Smooth muscle cell (in vitro differentiated cells): ENCODE results near the gene CCDC154. TPM values are rescaled to one million over a fixed set of nuclear protein-coding genes. Genes with fewer than 3 reads are reported as not detected.

Experiments used
- DNase-seq: peaks from one replicate; lab custom pipeline; 2025; ENCODE audit not compliant: unreplicated experiment; lab: John Stamatoyannopoulos, UW
- H2AFZ ChIP-seq: fragments of 200-600 bp; sonication (generic); 2 replicates; pipeline ENCODE4 v1.6.0; 2016; ENCODE audit warnings: antibody characterized with exemption, low read depth, mild to moderate bottlenecking
- H3F3A ChIP-seq: fragments of 200-600 bp; sonication (generic); 2 replicates; pipeline ENCODE4 v1.6.0; 2017; ENCODE audit warnings: antibody characterized with exemption, low read depth
- H3K27ac ChIP-seq: fragments of 200-600 bp; sonication (generic); 2 replicates; pipeline ENCODE4 v1.5.1; 2016; ENCODE audit warnings: low read depth, mild to moderate bottlenecking
- H3K27me3 ChIP-seq: fragments of 200-600 bp; sonication (generic); 2 replicates; pipeline ENCODE4 v1.6.1; 2016; ENCODE audit warnings: low read depth, mild to moderate bottlenecking
- H3K36me3 ChIP-seq: fragments of 200-600 bp; sonication (generic); 2 replicates; pipeline ENCODE4 v1.5.1; 2016; ENCODE audit warnings: low read depth
- H3K4me1 ChIP-seq: fragments of 200-600 bp; sonication (generic); 2 replicates; pipeline ENCODE4 v1.5.1; 2016; ENCODE audit warnings: low read depth
- H3K4me2 ChIP-seq: fragments of 200-600 bp; sonication (generic); 2 replicates; pipeline ENCODE4 v1.6.0; 2016; ENCODE audit warnings: mild to moderate bottlenecking
- H3K4me3 ChIP-seq: fragments of 200-600 bp; sonication (generic); 2 replicates; pipeline ENCODE4 v1.5.1; 2016; ENCODE audit warnings: mild to moderate bottlenecking
- H3K79me2 ChIP-seq: fragments of 200-600 bp; sonication (generic); 2 replicates; pipeline ENCODE4 v1.6.0; 2016; ENCODE audit warnings: low read depth, mild to moderate bottlenecking
- H3K9ac ChIP-seq: fragments of 200-600 bp; sonication (generic); 2 replicates; pipeline ENCODE4 v1.6.0; 2016; ENCODE audit warnings: low read depth
- H3K9me3 ChIP-seq: fragments of 200-600 bp; sonication (generic); replicated peaks from 2 replicates; pipeline ENCODE4 v1.5.1; 2016; ENCODE audit warnings: low read depth
- H4K20me1 ChIP-seq: fragments of 200-600 bp; sonication (generic); 2 replicates; pipeline ENCODE4 v1.6.0; 2016; ENCODE audit warnings: low read depth
- whole genome bisulfite sequencing: methylation state at CpG from one replicate; pipeline ENCODE4 v1.1.7; 2016; ENCODE audit warnings: low lambda C conversion rate; 5-methylcytosine and 5-hydroxymethylcytosine counted together
- polyA plus RNA-seq: library from polyadenylated mRNA; unstranded; fragments of >200 nt; fragmentation: Nextera tagmentation; extraction: Ambion mirVana; gene quantifications from 2 replicates; pipeline ENCODE4 v1.2.1, GENCODE V29; 2016
- total RNA-seq: library from RNA; depleted of rRNA; stranded (reverse); fragments of >200 nt; gene quantifications from 2 replicates; pipeline ENCODE4 v1.2.3, GENCODE V29; 2014
- TF ChIP-seq, protein P1 (sequence below): fragments of 200-600 bp; sonication (generic); IDR thresholded peaks from 2 replicates; pipeline ENCODE4 v1.5.1; 2017; ENCODE audit warnings: borderline replicate concordance, mild to moderate bottlenecking, antibody characterized with exemption; ENCODE audit not compliant: insufficient read depth, poor library complexity, severe bottlenecking

Gene CCDC154
- total and polyA plus RNA-seq, 2 experiments from 2014 or later, result 0.24 TPM; not detected in 1

DNA sequence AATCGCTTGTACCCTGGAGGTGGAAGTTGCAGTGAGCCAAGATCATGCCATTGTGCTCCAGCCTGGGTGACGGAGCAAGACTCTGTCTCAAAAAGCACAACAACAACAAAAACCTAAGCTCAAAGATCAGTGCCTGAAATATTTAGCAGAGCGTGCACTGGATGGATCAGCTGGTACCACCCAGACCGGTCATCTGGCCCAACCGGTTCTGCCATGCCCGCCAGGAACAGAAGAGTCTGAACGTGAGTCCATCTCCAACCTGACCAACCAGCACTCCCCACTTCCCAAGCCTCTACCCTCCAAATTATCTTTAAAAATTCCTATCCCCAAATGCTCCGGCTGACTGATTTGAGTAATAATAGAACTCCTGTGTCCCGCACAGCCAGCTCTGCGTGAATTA is 22.3 kb downstream of the CCDC154 start:
- no peak for DNase-seq
- no peaks in the 10 kb centered on the region for H3K36me3 ChIP-seq
- no peak overlapping the region for H2AFZ ChIP-seq
- H3K4me1 ChIP-seq, result peaks cover 11% of the 10 kb centered on the region
- H3K27me3 ChIP-seq, result no peaks in the 10 kb centered on the region
- peaks cover 26% of the 10 kb centered on the region for H3K79me2 ChIP-seq
- H3F3A ChIP-seq, result no peaks in the 10 kb centered on the region
- H3K4me2 ChIP-seq, result no peak overlapping the region
- H3K9ac ChIP-seq, result no peak overlapping the region
- TF ChIP-seq, protein P1, sequence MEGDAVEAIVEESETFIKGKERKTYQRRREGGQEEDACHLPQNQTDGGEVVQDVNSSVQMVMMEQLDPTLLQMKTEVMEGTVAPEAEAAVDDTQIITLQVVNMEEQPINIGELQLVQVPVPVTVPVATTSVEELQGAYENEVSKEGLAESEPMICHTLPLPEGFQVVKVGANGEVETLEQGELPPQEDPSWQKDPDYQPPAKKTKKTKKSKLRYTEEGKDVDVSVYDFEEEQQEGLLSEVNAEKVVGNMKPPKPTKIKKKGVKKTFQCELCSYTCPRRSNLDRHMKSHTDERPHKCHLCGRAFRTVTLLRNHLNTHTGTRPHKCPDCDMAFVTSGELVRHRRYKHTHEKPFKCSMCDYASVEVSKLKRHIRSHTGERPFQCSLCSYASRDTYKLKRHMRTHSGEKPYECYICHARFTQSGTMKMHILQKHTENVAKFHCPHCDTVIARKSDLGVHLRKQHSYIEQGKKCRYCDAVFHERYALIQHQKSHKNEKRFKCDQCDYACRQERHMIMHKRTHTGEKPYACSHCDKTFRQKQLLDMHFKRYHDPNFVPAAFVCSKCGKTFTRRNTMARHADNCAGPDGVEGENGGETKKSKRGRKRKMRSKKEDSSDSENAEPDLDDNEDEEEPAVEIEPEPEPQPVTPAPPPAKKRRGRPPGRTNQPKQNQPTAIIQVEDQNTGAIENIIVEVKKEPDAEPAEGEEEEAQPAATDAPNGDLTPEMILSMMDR, result no peak
- 83% methylated on average over 10 of the region's 10 CpGs for WGBS
- peak overlapping the region; percentile 93 for H3K27ac ChIP-seq
- no peaks in the 10 kb centered on the region for H3K9me3 ChIP-seq
- H4K20me1 ChIP-seq, result no peaks in the 10 kb centered on the region
- H3K4me3 ChIP-seq, result no peak overlapping the region

DNA sequence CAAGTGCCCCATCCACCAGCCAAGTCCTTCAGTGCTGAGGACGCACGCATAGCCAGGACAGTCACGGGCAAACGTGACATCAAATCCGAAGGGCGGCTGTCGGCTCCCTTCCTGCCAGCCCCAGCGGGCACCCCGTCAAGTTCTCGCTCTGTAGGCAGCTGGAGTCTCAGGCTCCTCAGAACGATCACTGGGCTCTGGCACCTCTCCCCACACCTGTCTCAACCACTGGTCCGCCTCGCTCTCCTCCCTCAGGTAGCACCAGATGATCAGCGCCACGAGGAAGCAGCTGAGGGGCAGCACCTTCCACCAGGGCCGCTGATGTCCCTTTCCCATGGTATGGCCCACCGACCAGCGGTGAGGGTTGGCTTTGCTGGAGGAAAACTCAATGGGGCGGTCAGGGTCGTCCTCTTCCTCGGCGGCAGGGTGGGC is 24.2 kb downstream of the CCDC154 start:
- H3F3A ChIP-seq, result no peaks in the 10 kb centered on the region
- H3K9ac ChIP-seq, result peak overlapping the region; percentile 96
- peak overlapping the region; percentile 93 for H3K4me2 ChIP-seq
- peaks cover 26% of the 10 kb centered on the region for H3K79me2 ChIP-seq
- H3K4me1 ChIP-seq, result peaks cover 11% of the 10 kb centered on the region
- H3K36me3 ChIP-seq, result no peaks in the 10 kb centered on the region
- H2AFZ ChIP-seq, result no peak overlapping the region
- H3K4me3 ChIP-seq, result peak overlapping the region; percentile 89
- H3K27ac ChIP-seq, result peak overlapping the region; percentile 93
- H3K27me3 ChIP-seq, result no peaks in the 10 kb centered on the region
- WGBS, result 6% methylated on average over 22 of the region's 22 CpGs
- no peaks in the 10 kb centered on the region for H4K20me1 ChIP-seq
- H3K9me3 ChIP-seq, result no peaks in the 10 kb centered on the region
- TF ChIP-seq, protein P1, result no peak
- no peak for DNase-seq

DNA sequence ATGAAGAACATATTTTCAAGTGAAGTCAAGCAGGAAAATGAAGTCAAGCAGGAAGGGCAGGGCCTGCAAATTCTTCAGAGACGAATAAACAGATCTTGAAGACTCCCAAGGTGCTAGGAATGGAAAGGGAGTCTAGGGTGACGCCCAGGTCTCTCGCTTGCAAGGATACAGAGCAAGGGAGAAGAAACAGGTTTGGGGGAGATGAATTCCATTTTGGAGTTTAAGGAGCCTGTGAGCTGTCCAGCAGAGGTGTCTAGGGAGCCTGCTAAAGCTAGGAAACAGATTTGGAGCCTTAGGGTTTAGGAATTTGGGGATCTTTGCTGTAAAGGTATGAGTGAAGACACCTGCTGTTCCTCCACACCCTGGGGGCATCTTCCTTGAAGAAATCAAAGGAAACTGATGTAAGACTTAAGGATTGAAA is 27.8 kb downstream of the CCDC154 start:
- H3K79me2 ChIP-seq, result peaks cover 26% of the 10 kb centered on the region
- no peaks in the 10 kb centered on the region for H3K9me3 ChIP-seq
- TF ChIP-seq, protein P1, result no peak
- peak overlapping the region; percentile 49 for H3K27ac ChIP-seq
- H3K4me2 ChIP-seq, result no peak overlapping the region
- H3K4me3 ChIP-seq, result no peak overlapping the region
- H2AFZ ChIP-seq, result no peak overlapping the region
- no peaks in the 10 kb centered on the region for H3K36me3 ChIP-seq
- 86% methylated on average over 3 of the region's 3 CpGs for WGBS
- peaks cover 11% of the 10 kb centered on the region for H3K4me1 ChIP-seq
- H3K9ac ChIP-seq, result no peak overlapping the region
- H4K20me1 ChIP-seq, result no peaks in the 10 kb centered on the region
- no peaks in the 10 kb centered on the region for H3F3A ChIP-seq
- no peaks in the 10 kb centered on the region for H3K27me3 ChIP-seq
- no peak for DNase-seq
